HG02840 (cell line): ENCODE data around the gene CD59.
"Not testable (repeated sequence)": the region's sequence is repeated elsewhere in the genome, so short reads cannot be mapped to it uniquely, and the experiment has no call there.

Experiments
- ATAC-seq: cut with Tn5 transposase; IDR thresholded peaks from one replicate; pipeline ENCODE4 v1.9.1; 2021; ENCODE audit warnings: mild to moderate bottlenecking, moderate library complexity, moderate number of reproducible peaks; ENCODE audit not compliant: unreplicated experiment, low FRiP score

Gene CD59

GRCh38 chr11:33747979-33748378 is 11.8 kb upstream of the CD59 start:
- ATAC-seq, result no peak

- ATAC-seq, result no peak
Observed at GRCh38 chr11:33743291-33743690, 7.1 kb upstream of the CD59 start.

DNA sequence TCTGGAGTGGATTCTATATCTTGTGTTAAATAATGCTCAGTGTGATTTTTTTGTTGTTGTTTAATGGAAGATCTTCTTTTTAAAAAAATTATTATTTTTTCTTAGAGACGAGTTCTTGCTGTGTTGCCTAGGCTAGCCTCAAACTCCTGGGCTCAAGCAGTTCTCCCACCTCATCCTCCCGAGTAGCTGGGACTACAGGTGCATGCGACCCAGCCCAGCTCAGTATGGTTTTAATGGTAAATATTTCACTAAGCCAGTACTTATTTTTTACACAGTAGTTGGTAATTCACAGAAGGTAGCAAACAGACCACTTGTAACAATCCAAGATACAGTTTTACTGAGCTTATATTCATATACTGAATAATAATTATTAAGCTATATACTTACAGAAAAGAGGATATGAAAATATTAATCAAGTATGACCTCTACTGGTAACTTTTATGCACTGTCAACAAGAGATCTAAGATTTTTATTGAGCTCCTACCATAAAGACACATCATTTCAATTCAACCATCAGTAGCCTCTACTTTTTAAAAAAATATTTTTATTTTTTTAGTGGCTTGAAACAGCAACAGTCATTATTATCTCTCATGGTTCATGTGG is 6.1 kb upstream of the CD59 start:
- ATAC-seq, result no peak

DNA sequence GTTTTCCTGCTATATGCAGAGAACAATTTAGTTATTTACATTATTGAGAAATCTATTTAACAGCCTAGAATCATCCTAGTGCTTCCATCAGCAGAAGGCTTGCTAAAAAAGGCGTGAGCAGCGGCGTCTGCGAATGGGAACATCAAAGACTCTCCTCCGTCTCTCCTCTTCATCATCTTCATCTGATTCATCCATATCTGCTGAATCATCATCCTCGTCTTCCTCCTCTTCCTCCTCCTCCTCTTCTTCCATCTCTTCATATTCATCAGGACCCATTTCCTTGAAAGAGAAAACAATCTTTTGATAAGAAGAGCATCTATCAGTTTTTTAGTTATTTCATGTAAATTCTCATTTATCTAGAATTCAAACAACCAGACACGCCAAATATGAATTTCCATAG is 5.6 kb upstream of the CD59 start:
- no peak for ATAC-seq

DNA sequence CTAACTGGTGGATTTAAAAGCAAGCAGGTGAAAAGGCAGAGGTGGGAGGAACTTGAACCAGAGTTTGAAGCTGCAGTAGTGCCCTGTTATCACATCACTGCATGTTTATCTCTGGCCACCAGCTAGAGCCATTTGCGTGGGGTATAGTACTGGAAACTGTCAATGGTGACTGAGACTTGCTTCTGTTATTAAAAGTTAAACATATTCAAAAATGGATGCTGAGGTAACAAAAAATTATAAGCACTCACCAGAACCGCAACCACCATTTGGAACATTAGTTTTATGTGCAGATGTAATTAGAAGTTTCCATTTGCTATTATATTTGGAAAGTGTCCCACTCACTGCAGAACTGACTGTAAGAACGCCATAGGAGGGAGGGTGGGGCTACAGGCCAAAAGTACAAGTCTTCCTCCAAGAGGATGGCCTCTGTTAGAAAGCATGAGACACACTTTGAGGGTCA is 1.2 kb upstream of the CD59 start:
- no peak for ATAC-seq

DNA sequence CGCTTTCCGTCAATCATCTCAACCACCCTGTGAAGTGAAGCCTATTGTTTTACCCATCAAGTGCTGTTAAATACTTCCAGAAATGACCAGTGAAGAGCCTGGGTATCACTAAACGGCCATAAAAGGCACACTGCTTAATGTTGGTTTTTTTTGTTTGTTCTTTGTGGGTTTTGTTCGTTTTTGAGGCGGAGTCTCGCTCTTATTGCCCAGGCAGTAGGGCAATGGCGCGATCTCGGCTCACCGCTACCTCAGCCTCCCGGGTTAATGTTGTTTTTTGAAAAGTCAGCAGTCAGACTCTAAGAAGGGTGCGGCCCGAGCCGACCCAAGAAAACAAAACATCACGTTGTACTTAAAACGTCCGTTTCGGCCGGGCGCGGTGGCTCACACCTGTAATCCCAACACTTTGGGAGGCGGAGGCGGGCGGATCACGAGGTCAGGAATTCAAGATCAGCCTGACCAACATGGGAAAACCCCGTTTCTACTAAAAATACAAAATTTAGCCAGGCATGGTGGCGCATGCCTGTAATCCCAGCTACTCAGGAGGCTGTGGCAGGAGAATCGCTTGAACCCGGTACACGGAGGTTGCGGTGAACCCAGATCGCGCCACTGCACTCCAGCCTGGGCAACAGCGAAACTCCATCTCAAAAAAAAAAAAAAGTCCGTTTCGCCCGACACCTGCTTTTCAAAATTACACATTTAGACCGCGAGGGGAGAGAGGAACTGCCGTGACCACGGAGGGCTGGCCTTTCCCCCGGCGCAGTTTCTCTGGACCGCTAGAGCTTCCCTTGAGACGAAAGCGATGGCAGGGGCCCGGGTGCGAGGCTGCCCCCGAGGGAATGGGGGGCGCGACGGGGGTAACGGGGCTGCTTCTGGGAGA is 714 bp downstream of the CD59 start:
- ATAC-seq, result peak; percentile 50

GRCh38 chr11:33734441-33735270 is 1.6 kb downstream of the CD59 start:
- ATAC-seq, result no peak

DNA sequence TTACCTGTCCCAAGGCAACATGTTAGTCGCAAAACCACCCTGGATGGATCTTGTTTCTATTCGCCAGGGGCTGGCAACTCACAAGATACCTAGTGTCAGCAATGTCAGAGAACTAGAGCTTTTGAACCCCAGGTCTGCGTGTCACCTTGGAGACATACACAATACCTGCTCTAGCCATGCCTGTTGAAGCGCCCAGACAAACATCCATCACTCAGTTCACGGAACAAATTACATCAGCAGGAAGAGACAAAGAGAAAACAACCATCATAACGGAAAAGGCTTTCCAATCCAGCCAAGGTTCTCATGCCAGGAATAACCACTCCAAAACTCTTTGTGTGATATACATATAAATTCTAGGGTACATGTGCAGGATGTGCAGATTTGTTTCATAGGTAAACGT is 2.2 kb downstream of the CD59 start:
- ATAC-seq, result no peak

GRCh38 chr11:33731723-33732531 is 4.3 kb downstream of the CD59 start:
- no peak for ATAC-seq

- no peak for ATAC-seq
Observed at GRCh38 chr11:33730716-33731115, 5.5 kb downstream of the CD59 start.

GRCh38 chr11:33729072-33729664 is 7.1 kb downstream of the CD59 start:
- not testable (repeated sequence) for ATAC-seq

GRCh38 chr11:33727539-33727938 is 8.7 kb downstream of the CD59 start:
- ATAC-seq, result not testable (repeated sequence)

- ATAC-seq, result no peak
Observed at GRCh38 chr11:33725496-33725895, 10.7 kb downstream of the CD59 start.

DNA sequence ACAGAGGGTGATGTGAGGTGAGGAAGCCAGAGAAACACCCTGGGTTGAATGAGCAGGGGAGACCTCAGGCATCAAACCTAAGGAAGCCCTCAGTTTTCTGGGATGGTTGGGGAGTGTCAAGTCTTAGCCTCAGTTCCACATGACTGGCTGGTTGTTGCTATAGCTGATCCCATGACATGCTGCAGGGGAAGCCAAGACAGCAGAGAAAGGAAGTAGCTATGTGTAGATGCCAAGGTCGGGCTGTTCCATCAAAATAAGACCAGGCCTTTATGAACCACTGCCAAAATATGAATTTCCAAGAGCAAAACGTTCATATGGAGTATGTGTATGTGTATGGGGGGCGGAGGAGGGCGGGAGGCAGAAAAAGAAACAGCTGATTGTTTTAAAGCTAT is 11.6 kb downstream of the CD59 start:
- ATAC-seq, result no peak

- ATAC-seq, result peak; percentile 18
Observed at GRCh38 chr11:33723238-33723881, 12.9 kb downstream of the CD59 start.

- peak; percentile 65 for ATAC-seq
Observed at GRCh38 chr11:33722590-33723234, 13.5 kb downstream of the CD59 start.

GRCh38 chr11:33721984-33722383 is 14.2 kb downstream of the CD59 start:
- ATAC-seq, result no peak

- no peak for ATAC-seq
Observed at GRCh38 chr11:33721426-33721825, 14.8 kb downstream of the CD59 start.

- no peak for ATAC-seq
Observed at GRCh38 chr11:33719587-33719986, 16.6 kb downstream of the CD59 start.
